ENCODE results near the gene ZNF24. TPM values are rescaled to one million over a fixed set of nuclear protein-coding genes. Genes with fewer than 3 reads are reported as not detected.

Gene ZNF24
- total RNA-seq, 1 donor from 2014 or later, result 50.1 TPM

DNA sequence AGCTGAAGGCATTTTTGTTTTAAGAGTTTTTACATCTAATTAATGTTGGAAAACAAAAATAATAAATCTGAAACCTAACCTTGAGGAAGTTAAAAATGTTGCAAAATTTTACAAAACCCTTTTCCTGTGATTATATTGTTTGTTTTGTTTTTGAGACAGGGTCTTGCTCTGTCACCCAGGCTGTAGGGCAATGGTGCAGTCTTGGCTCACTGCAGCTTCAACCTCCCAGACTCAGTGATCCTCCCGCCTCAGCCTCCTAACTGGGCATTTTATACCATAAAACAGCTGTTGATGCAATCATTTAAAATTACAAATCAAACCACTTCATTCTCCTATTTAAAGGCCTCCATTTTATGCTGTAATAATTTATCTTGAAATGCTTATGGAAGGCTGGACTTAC lies 1.7 kb upstream of the ZNF24 start:
- Mint-ChIP-seq H3K27me3 (ENCODE audit: unreplicated experiment) (peaks cover 7% of the 10 kb centered on the region), H3K9me3 (ENCODE audit: unreplicated experiment) (no peaks in the 10 kb centered on the region), H3K36me3 (ENCODE audit: low read depth, unreplicated experiment) (no peaks in the 10 kb centered on the region), H3K4me1 (ENCODE audit: unreplicated experiment) (peaks cover 9% of the 10 kb centered on the region), H3K4me3 (ENCODE audit: unreplicated experiment) (no peak overlapping the region), H3K27ac (ENCODE audit: unreplicated experiment) (no peak overlapping the region)
- TF ChIP-seq, protein P1, sequence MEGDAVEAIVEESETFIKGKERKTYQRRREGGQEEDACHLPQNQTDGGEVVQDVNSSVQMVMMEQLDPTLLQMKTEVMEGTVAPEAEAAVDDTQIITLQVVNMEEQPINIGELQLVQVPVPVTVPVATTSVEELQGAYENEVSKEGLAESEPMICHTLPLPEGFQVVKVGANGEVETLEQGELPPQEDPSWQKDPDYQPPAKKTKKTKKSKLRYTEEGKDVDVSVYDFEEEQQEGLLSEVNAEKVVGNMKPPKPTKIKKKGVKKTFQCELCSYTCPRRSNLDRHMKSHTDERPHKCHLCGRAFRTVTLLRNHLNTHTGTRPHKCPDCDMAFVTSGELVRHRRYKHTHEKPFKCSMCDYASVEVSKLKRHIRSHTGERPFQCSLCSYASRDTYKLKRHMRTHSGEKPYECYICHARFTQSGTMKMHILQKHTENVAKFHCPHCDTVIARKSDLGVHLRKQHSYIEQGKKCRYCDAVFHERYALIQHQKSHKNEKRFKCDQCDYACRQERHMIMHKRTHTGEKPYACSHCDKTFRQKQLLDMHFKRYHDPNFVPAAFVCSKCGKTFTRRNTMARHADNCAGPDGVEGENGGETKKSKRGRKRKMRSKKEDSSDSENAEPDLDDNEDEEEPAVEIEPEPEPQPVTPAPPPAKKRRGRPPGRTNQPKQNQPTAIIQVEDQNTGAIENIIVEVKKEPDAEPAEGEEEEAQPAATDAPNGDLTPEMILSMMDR (IDR thresholded peaks at IDR 0.05; ENCODE audit: unreplicated experiment), result no peak
- DNase-seq (ENCODE audit: low spot score), result no peak

DNA sequence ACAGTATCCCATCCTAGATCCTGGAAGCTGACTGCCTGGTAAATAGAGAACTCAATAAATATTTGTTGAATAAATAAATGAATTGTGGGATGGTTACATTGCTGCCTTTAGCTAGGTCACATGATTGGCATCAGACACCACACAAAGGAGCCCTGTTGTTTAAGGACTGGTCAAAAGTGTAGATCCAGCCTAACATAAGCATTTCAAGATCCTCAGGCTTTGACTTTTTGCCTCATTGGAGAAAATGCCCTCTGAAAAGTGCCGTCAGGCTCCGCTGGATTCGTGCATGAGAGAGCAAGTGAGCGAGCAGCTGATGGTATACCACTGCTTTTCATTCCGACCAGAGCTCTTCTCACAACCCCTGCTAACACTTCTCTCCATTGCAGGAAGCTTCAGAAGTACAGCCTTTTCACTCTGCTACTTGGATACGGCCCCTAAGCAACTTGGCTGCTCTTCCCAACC lies 1.3 kb upstream of the ZNF24 start:
- Mint-ChIP-seq H3K27ac (ENCODE audit: unreplicated experiment) (peak overlapping the region; percentile 98), H3K4me3 (ENCODE audit: unreplicated experiment) (peak overlapping the region; percentile 99)

DNA sequence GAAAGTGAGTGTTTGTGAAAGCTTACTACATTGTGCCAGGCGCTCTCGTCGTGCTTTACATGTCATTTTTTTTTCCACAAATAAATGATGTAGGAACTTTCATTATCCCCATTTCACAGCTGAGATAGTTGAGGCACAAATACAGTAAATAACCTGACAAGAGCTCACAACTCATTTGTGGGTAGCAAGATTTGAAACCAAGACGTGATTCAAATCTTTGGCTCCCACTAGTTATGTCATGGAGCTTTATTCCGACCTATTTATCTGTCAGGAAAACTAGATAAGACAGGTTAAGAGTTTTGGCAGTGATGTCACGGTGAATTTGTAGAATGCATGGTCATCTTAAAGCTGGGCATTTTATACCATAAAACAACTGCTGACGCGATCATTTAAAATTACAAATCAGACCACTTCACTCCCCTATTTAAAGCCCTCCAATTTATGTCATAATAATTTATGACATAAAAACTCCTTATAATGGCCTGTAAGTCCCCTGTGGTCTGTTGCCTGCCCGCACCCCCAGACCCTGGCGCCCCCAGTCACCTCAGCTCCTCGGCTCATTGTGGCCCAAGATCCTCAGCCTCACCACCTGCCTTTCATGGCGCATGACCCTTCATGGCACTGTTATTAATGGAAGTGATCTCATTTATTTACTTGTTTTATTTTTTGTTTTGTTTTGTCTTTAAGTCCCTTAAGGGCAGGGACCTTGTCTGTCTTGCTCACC lies 678 bp upstream of the ZNF24 start:
- H3K4me1 Mint-ChIP-seq (ENCODE audit: unreplicated experiment), result peaks cover 9% of the 10 kb centered on the region
- TF ChIP-seq, protein P1 (IDR thresholded peaks at IDR 0.05; ENCODE audit: unreplicated experiment), result no peak

More for the DNA sequence above, 1.3 kb upstream of the ZNF24 start:
- Mint-ChIP-seq H3K4me1 (ENCODE audit: unreplicated experiment) (peaks cover 9% of the 10 kb centered on the region), H3K27me3 (ENCODE audit: unreplicated experiment) (peaks cover 7% of the 10 kb centered on the region), H3K9me3 (ENCODE audit: unreplicated experiment) (no peaks in the 10 kb centered on the region), H3K36me3 (ENCODE audit: low read depth, unreplicated experiment) (peaks cover 3% of the 10 kb centered on the region)
- DNase-seq (ENCODE audit: low spot score), result no peak
- TF ChIP-seq, protein P1 (IDR thresholded peaks at IDR 0.05; ENCODE audit: unreplicated experiment), result no peak

DNA sequence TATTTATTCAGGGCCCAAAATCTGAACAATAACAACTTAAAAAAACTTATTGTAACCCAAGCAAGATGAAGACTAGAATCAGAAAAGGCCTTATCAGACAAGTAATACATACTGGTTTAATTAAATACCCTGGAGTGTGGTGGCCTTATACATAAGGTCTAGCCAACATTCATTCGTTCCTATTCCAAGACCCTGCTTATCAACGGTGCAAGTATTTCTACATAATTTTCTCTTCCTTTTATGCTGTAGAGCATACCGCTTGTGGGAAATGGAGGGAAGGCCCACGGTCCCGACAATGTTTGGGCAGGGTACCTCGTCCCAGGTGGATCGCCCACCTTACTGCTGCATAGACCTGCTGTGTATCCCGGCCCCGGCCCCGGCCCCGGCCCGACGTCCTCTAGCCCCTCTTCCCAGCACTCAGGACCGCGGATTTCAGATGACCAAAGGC lies 708 bp downstream of the ZNF24 start:
- no peak for DNase-seq (ENCODE audit: low spot score)
- H3K4me3 Mint-ChIP-seq (ENCODE audit: unreplicated experiment), result peak overlapping the region; percentile 99
- H3K4me1 Mint-ChIP-seq (ENCODE audit: unreplicated experiment), result peaks cover 9% of the 10 kb centered on the region
- no peaks in the 10 kb centered on the region for H3K9me3 Mint-ChIP-seq (ENCODE audit: unreplicated experiment)
- peaks cover 23% of the 10 kb centered on the region for H3K36me3 Mint-ChIP-seq (ENCODE audit: low read depth, unreplicated experiment)
- TF ChIP-seq, protein P1 (IDR thresholded peaks at IDR 0.05; ENCODE audit: unreplicated experiment), result no peak
- peak overlapping the region; percentile 98 for H3K27ac Mint-ChIP-seq (ENCODE audit: unreplicated experiment)
- H3K27me3 Mint-ChIP-seq (ENCODE audit: unreplicated experiment), result peaks cover 12% of the 10 kb centered on the region

More for the DNA sequence above, 678 bp upstream of the ZNF24 start:
- Mint-ChIP-seq H3K9me3 (ENCODE audit: unreplicated experiment) (no peaks in the 10 kb centered on the region), H3K4me3 (ENCODE audit: unreplicated experiment) (peak overlapping the region; percentile 99), H3K36me3 (ENCODE audit: low read depth, unreplicated experiment) (peaks cover 9% of the 10 kb centered on the region), H3K27ac (ENCODE audit: unreplicated experiment) (peak overlapping the region; percentile 98), H3K27me3 (ENCODE audit: unreplicated experiment) (peaks cover 11% of the 10 kb centered on the region)
- no peak for DNase-seq (ENCODE audit: low spot score)

DNA sequence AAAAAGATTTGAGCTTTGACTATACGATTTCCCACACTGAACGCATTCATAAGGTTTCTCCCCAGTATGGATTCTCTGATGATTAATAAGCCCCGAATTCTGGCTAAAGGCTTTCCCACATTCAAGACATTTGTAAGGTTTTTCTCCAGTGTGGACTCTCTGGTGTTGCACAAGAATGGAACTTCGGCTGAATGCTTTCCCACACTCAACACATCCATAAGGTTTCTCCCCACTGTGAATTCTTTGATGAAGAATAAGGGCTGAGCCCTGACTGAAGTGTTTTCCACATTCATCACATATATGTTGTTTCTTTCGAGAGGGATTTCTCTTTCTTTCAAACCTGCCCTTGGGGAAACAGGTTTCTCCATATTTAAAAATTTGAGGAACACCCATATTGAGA lies 6.9 kb downstream of the ZNF24 start:
- Mint-ChIP-seq H3K9me3 (ENCODE audit: unreplicated experiment) (no peaks in the 10 kb centered on the region), H3K27me3 (ENCODE audit: unreplicated experiment) (peaks cover 5% of the 10 kb centered on the region), H3K4me3 (ENCODE audit: unreplicated experiment) (no peak overlapping the region), H3K4me1 (ENCODE audit: unreplicated experiment) (no peaks in the 10 kb centered on the region), H3K27ac (ENCODE audit: unreplicated experiment) (no peak overlapping the region), H3K36me3 (ENCODE audit: low read depth, unreplicated experiment) (peaks cover 44% of the 10 kb centered on the region)
- TF ChIP-seq, protein P1 (IDR thresholded peaks at IDR 0.05; ENCODE audit: unreplicated experiment), result no peak
- no peak for DNase-seq (ENCODE audit: low spot score)

Measured in endothelial cell (in vitro differentiated cells).